Psoas muscle (tissue), 8 donors: Measurements from ENCODE around the gene MAPKAPK3. TPM values are rescaled to one million over a fixed set of nuclear protein-coding genes. Genes with fewer than 3 reads are reported as not detected.
A peak's percentile ranks its signal among the peaks of the same experiment; 100 is the strongest.

Experiments used
- ATAC-seq, 4 donors: fragments of 200-7000 bp; cut with Tn5 transposase; one replicate each; pipeline ENCODE4 v1.9.1; 2020; ENCODE audit warnings: moderate library complexity in 3 of 4, mild to moderate bottlenecking in 2 of 4
- DNase-seq, 2 donors: peaks; one replicate each; pipeline ENCODE4 v3.0.0-alpha.2; 2020
- H3K27ac ChIP-seq: fragments of 200-600 bp; one replicate; pipeline ENCODE4 v1.8.0; 2022
- H3K27me3 ChIP-seq, 3 donors: fragments of 200-600 bp in 1 of 3; one replicate each; pipeline versions ENCODE4 v1.6.1 to v1.8.0; 2013 to 2022; ENCODE audit warnings: low read length in 2 of 3, mild to moderate bottlenecking in 2 of 3, moderate library complexity in 1 of 3; ENCODE audit not compliant: insufficient read depth in 3 of 3
- H3K36me3 ChIP-seq, 2 donors: fragments of 200-600 bp in 1 of 2; one replicate each; pipeline versions ENCODE4 v1.6.1 to v1.8.0; 2013 to 2022; ENCODE audit warnings: low read depth in 1 of 2, mild to moderate bottlenecking in 1 of 2, moderate library complexity in 1 of 2; ENCODE audit not compliant: insufficient read depth in 1 of 2
- H3K4me1 ChIP-seq: fragments of 200-600 bp; one replicate; pipeline ENCODE4 v1.8.0; 2022
- H3K4me3 ChIP-seq: fragments of 200-600 bp; one replicate; pipeline ENCODE4 v1.8.0; 2022; ENCODE audit warnings: mild to moderate bottlenecking
- H3K9me3 ChIP-seq: fragments of 200-600 bp; one replicate; pipeline ENCODE4 v1.8.0; 2022
- CTCF ChIP-seq: fragments of 200-600 bp; IDR thresholded peaks from one replicate; pipeline ENCODE4 v1.8.0; 2022; ENCODE audit warnings: antibody characterized with exemption
- WGBS, 3 donors: extraction: QIAGEN DNeasy Blood & Tissue Kit; methylation state at CpG; one replicate each; pipeline versions ENCODE4 v1.1.6 to v1.1.7; 2013; 5-methylcytosine and 5-hydroxymethylcytosine counted together
- intact Hi-C, 2 donors: fragments of 100-400 bp; cut with DNase I; formaldehyde crosslinking; loops; one replicate each; pipeline versions ENCODE4 v1.11.0 to v1.14.2; 2022
- polyA plus RNA-seq, 3 donors: library from polyadenylated mRNA; stranded (reverse); fragments of 200-250 nt; gene quantifications; one replicate each; pipeline ENCODE4 v1.2.3, GENCODE V29; 2013
- total RNA-seq, 4 donors: library from RNA; stranded (reverse); fragmentation: NEBNext Ultra II Directional in 2 of 4; extraction: Animal tissue kit (Norgen Biotek cat#: 25700) in 2 of 4; gene quantifications; one replicate each; pipeline versions ENCODE4 v1.2.1 to v1.2.4, GENCODE V29; 2021 to 2023
- donor health status: healthy with polysubstance abuse.
- donor health status: DM: no; HTN: no; CAD: no; lungs with moderate emphysema.
- donor health status: Bipolar disorder and iron deficiency.
- donor health status: healthy.
- donor health status: DM: yes; HTN: yes; CAD: no.
- donor health status: DM: no; HTN: no; CAD: no.
- donor health status: DM: no; HTN: no; CAD: no.
- donor health status: DM: yes; HTN: yes; CAD: no.

MAPKAPK3 gene
- total and polyA plus RNA-seq, 7 donors: 88.2 to 409 (median 249) TPM

GRCh38 chr3:50612970-50613846 lies 3.7 kb upstream of the MAPKAPK3 start:
- Histone ChIP-seq H3K27me3 (no peaks in the 10 kb centered on the region), H3K9me3 (no peaks in the 10 kb centered on the region), H3K27ac (peak overlapping the region; percentile 91), H3K4me1 (peaks cover 38% of the 10 kb centered on the region), H3K4me3 (peak overlapping the region; percentile 89), H3K36me3 (peaks cover 3 to 8% of the 10 kb centered on the region in 2 donors)
- TF ChIP-seq CTCF: no peak
- 60 to 73% (median 62%) methylated on average over 6 of the region's 6 CpGs for WGBS, 3 donors
- ATAC-seq: no peak
- peak in 1 of 2 donors; percentile 28 for DNase-seq
- intact Hi-C loops: loop anchor here in 1 of 2 donors (5.0 to 10.0 kb wide), 2 partner anchors 96 to 772 kb away; partner anchors contain the start of gene MANF

DNA sequence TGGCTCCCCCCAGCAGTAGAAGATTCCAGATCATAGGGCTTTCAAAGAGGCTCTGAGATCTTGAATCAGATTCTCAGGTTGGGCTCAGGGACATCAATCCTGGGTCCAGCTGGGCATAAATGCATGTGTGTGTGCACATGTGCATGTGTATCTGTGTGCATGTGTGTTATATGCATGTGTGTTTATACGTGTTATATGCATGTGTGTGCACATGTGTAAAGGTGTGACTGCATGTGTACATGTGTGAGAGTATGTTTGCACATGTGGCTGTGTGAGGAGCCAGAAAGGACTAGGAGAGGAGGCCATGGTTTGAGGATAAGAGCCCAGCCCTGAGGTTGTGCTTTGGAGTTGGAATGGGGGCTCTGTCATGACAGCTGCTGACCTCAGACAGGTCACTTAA lies 1.8 kb upstream of the MAPKAPK3 start:
- Histone ChIP-seq H3K4me1 (peaks cover 39% of the 10 kb centered on the region), H3K27me3 (no peaks in the 10 kb centered on the region), H3K27ac (no peak overlapping the region), H3K36me3 (peaks cover 5 to 7% of the 10 kb centered on the region in 2 donors), H3K9me3 (no peaks in the 10 kb centered on the region), H3K4me3 (no peak overlapping the region)
- 42 to 61% (median 52%) methylated on average over 1 of the region's 1 CpG for WGBS, 3 donors
- no peak for ATAC-seq
- intact Hi-C loops: loop anchor here (2.0 to 10.0 kb wide), 6 partner anchors 42 to 777 kb away; partner anchors contain the start of genes MANF (in 1 of the 2) and RBM15B (in 1 of the 2)
- DNase-seq: no peak
- no peak for TF ChIP-seq CTCF

DNA sequence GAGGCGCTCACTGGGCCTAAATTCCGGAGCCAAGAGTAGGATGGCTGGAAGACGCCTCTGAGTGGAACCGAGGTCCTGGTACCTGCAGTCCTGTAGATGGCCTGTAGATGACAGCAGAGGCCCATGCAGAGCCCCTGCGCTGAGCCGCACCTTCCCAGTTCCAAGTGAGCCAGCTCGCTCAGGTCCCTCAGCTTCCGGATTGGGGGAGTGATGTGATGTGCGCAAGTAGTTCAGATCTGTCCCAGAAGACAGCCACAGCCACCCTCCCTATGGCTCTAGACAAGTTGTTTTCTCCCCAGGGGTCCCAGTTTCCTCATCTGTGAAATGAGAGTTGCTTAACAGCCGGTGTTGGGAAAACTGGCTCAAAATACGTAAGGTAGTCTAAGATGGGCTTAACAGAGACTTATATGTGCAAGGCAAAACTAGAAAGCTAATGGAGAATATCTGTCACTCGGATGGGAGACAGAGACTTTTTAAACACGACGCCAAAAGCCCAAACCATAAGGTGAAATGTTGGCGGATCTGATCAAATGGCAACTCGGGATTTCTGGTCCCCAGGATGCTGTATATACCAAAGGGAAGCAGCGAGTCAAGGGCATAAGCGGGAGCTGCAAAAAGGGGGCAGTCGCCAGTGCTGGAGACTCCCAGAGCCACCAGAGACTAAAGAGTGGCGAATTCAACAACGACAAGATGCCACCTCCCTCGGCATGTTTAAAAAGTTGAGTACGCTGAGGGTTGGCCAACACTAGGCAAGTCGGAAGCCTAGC lies 765 bp upstream of the MAPKAPK3 start:
- ATAC-seq: peak; percentile 40 to 60 (median 55)
- WGBS, 3 donors: 1 to 2% (median 1%) methylated on average over 24 of the region's 24 CpGs
- peak; percentile 83 to 90 for DNase-seq
- Histone ChIP-seq H3K4me1 (peaks cover 40% of the 10 kb centered on the region), H3K27me3 (no peaks in the 10 kb centered on the region), H3K9me3 (no peaks in the 10 kb centered on the region), H3K27ac (peak overlapping the region; percentile 99), H3K4me3 (peak overlapping the region; percentile 98), H3K36me3 (peaks cover 4 to 7% of the 10 kb centered on the region in 2 donors)
- peak; percentile 99 for TF ChIP-seq CTCF
- intact Hi-C loops: loop anchor here (1.0 to 10.0 kb wide), 5 partner anchors 36 to 776 kb away; partner anchors contain the start of genes MANF (in 1 of the 2) and RBM15B (in 1 of the 2)

- H3K4me3 ChIP-seq: peak overlapping the region; percentile 98
- DNase-seq (peak; percentile 93 to 96), ATAC-seq (peak; percentile 72 to 78 (median 76))
- H3K27ac ChIP-seq: peak overlapping the region; percentile 99
- H3K36me3 ChIP-seq: peaks cover 4 to 8% of the 10 kb centered on the region in 2 donors
- peaks cover 44% of the 10 kb centered on the region for H3K4me1 ChIP-seq
- no peak for TF ChIP-seq CTCF
- intact Hi-C loops: loop anchor here (1.0 to 10.0 kb wide), 5 partner anchors 36 to 776 kb away; partner anchors contain the start of genes MANF (in 1 of the 2) and RBM15B (in 1 of the 2)
- whole genome bisulfite sequencing, 3 donors: 0 to 1% (median 0%) methylated on average over 16 to 22 of the region's 22 CpGs
- no peaks in the 10 kb centered on the region for H3K9me3 ChIP-seq
- no peaks in the 10 kb centered on the region for H3K27me3 ChIP-seq
Observed at GRCh38 chr3:50616770-50617095, 218 bp upstream of the MAPKAPK3 start.
